ENCODE data around the gene MYO5A.

Gene MYO5A

GRCh38 chr15:52466134-52466701 is 62.5 kb downstream of the MYO5A start:
- H3K9me3 ChIP-seq (replicated peaks; ENCODE audit: insufficient read depth, low read length), result no peaks in the 10 kb centered on the region
- H3K4me2 ChIP-seq (ENCODE audit: low read depth, low read length), result peak overlapping the region; percentile 94
- peak overlapping the region; percentile 73 for H3K9ac ChIP-seq (ENCODE audit: low read length)
- DNase-seq, result peak; percentile 97
- H3K4me3 ChIP-seq (ENCODE audit: low read length), result peak overlapping the region; percentile 53
- H3K9me2 ChIP-seq (replicated peaks; ENCODE audit: insufficient read depth, low read length), result no peaks in the 10 kb centered on the region
- no peaks in the 10 kb centered on the region for H4K20me1 ChIP-seq (ENCODE audit: insufficient read depth, low read length)
- no peaks in the 10 kb centered on the region for H3K36me3 ChIP-seq (replicated peaks; ENCODE audit: insufficient read depth, low read length)
- no peak for TF ChIP-seq EZH2phosphoT487 (IDR thresholded peaks at IDR 0.05; ENCODE audit: low read length)
- TF ChIP-seq CTCF (IDR thresholded peaks at IDR 0.05; ENCODE audit: low read length), result peak; percentile 69
- TF ChIP-seq EZH2 (optimal IDR thresholded peaks at IDR 0.05; ENCODE audit: low read depth, low read length), result no peak
- H3F3A ChIP-seq (ENCODE audit: insufficient read depth, low read length), result peaks cover 59% of the 10 kb centered on the region
- peaks cover 53% of the 10 kb centered on the region for H3K4me1 ChIP-seq (ENCODE audit: low read length)
- no peaks in the 10 kb centered on the region for H3K27me3 ChIP-seq (replicated peaks; ENCODE audit: insufficient read depth, low read length)
- no peak overlapping the region for H2AFZ ChIP-seq (ENCODE audit: low read length)
- H3K79me2 ChIP-seq (ENCODE audit: low read length), result peaks cover 73% of the 10 kb centered on the region
- peak overlapping the region; percentile 96 for H3K27ac ChIP-seq (ENCODE audit: low read length)

- peak overlapping the region; percentile 96 for H3K27ac ChIP-seq (ENCODE audit: low read length)
- peak overlapping the region; percentile 73 for H3K9ac ChIP-seq (ENCODE audit: low read length)
- no peak for TF ChIP-seq CTCF (IDR thresholded peaks at IDR 0.05; ENCODE audit: low read length)
- no peak for TF ChIP-seq EZH2phosphoT487 (IDR thresholded peaks at IDR 0.05; ENCODE audit: low read length)
- no peak for TF ChIP-seq EZH2 (optimal IDR thresholded peaks at IDR 0.05; ENCODE audit: low read depth, low read length)
- H3F3A ChIP-seq (ENCODE audit: insufficient read depth, low read length), result peaks cover 59% of the 10 kb centered on the region
- no peaks in the 10 kb centered on the region for H3K27me3 ChIP-seq (replicated peaks; ENCODE audit: insufficient read depth, low read length)
- H3K9me3 ChIP-seq (replicated peaks; ENCODE audit: insufficient read depth, low read length), result no peaks in the 10 kb centered on the region
- H3K79me2 ChIP-seq (ENCODE audit: low read length), result peaks cover 68% of the 10 kb centered on the region
- peak overlapping the region; percentile 94 for H3K4me2 ChIP-seq (ENCODE audit: low read depth, low read length)
- H3K9me2 ChIP-seq (replicated peaks; ENCODE audit: insufficient read depth, low read length), result no peaks in the 10 kb centered on the region
- H3K4me1 ChIP-seq (ENCODE audit: low read length), result peaks cover 53% of the 10 kb centered on the region
- peak overlapping the region; percentile 9; the same call in 1 of the 2 replicates for H3K4me3 ChIP-seq (ENCODE audit: low read length)
- H4K20me1 ChIP-seq (ENCODE audit: insufficient read depth, low read length), result no peaks in the 10 kb centered on the region
- peak; percentile 93 for DNase-seq
- no peak overlapping the region for H2AFZ ChIP-seq (ENCODE audit: low read length)
- H3K36me3 ChIP-seq (replicated peaks; ENCODE audit: insufficient read depth, low read length), result no peaks in the 10 kb centered on the region
Observed at GRCh38 chr15:52464478-52464877, 64.2 kb downstream of the MYO5A start.

- H4K20me1 ChIP-seq (ENCODE audit: insufficient read depth, low read length), result no peaks in the 10 kb centered on the region
- no peak overlapping the region for H2AFZ ChIP-seq (ENCODE audit: low read length)
- H3K9ac ChIP-seq (ENCODE audit: low read length), result peak overlapping the region; percentile 65
- no peaks in the 10 kb centered on the region for H3K27me3 ChIP-seq (replicated peaks; ENCODE audit: insufficient read depth, low read length)
- H3K9me2 ChIP-seq (replicated peaks; ENCODE audit: insufficient read depth, low read length), result no peaks in the 10 kb centered on the region
- H3F3A ChIP-seq (ENCODE audit: insufficient read depth, low read length), result peaks cover 59% of the 10 kb centered on the region
- no peak for TF ChIP-seq EZH2phosphoT487 (IDR thresholded peaks at IDR 0.05; ENCODE audit: low read length)
- no peak for TF ChIP-seq EZH2 (optimal IDR thresholded peaks at IDR 0.05; ENCODE audit: low read depth, low read length)
- no peak for TF ChIP-seq CTCF (IDR thresholded peaks at IDR 0.05; ENCODE audit: low read length)
- H3K79me2 ChIP-seq (ENCODE audit: low read length), result peaks cover 65% of the 10 kb centered on the region
- DNase-seq, result no peak
- no peaks in the 10 kb centered on the region for H3K9me3 ChIP-seq (replicated peaks; ENCODE audit: insufficient read depth, low read length)
- H3K4me1 ChIP-seq (ENCODE audit: low read length), result peaks cover 53% of the 10 kb centered on the region
- peak overlapping the region; percentile 65 for H3K4me2 ChIP-seq (ENCODE audit: low read depth, low read length)
- H3K36me3 ChIP-seq (replicated peaks; ENCODE audit: insufficient read depth, low read length), result no peaks in the 10 kb centered on the region
- peak overlapping the region; percentile 9; the same call in 1 of the 2 replicates for H3K4me3 ChIP-seq (ENCODE audit: low read length)
- peak overlapping the region; percentile 96 for H3K27ac ChIP-seq (ENCODE audit: low read length)
Observed at GRCh38 chr15:52464040-52464439, 64.6 kb downstream of the MYO5A start.

Measured in MM.1S (cell line).